Measurements from ENCODE around the gene HLA-B.

Gene HLA-B

DNA sequence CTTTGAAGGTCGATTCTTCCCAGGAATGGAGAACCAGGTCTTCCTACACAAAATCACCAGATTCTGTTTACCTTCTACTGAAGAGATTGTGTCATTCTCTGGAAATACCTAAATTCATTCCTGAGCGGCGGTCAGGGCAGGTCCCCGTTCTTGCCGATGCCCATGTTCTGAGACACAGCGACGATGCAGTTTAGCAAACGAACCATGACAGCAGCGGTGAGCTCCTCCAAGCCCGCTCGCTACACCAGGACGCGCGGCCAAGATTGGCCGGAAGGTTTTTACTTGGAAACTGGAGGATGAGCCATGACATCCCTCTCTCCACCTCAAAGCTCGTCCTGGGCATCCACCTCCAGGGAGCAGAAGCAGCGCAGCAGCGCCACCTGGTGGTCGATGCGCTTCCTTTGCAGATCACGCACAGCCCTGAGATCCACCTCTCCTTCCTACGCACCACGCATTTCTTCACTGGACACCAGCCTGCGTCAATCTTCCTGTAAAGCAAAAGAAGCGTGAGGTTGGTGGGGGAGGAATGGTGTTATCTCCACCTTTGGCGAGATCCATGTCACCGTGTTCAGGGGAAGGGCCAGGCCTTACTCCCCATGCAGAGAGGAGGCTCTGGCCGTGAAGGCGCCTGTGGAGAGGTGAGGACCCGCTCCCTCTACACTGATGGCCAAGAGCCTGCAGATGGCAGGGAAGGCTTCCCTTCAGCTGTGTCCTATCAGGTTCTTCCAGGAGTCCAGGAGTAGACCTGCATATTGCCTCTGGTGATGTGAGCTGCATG is 9.9 kb upstream of the HLA-B start:
- TF ChIP-seq, protein P1, sequence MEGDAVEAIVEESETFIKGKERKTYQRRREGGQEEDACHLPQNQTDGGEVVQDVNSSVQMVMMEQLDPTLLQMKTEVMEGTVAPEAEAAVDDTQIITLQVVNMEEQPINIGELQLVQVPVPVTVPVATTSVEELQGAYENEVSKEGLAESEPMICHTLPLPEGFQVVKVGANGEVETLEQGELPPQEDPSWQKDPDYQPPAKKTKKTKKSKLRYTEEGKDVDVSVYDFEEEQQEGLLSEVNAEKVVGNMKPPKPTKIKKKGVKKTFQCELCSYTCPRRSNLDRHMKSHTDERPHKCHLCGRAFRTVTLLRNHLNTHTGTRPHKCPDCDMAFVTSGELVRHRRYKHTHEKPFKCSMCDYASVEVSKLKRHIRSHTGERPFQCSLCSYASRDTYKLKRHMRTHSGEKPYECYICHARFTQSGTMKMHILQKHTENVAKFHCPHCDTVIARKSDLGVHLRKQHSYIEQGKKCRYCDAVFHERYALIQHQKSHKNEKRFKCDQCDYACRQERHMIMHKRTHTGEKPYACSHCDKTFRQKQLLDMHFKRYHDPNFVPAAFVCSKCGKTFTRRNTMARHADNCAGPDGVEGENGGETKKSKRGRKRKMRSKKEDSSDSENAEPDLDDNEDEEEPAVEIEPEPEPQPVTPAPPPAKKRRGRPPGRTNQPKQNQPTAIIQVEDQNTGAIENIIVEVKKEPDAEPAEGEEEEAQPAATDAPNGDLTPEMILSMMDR (conservative IDR thresholded peaks at IDR 0.05; ENCODE audit: low read length) = peak; percentile 96
- H3K4me3 ChIP-seq (ENCODE audit: low read length) = peak overlapping the region; percentile 37
- DNase-seq (ENCODE audit: low read depth) = peak; percentile 81

DNA sequence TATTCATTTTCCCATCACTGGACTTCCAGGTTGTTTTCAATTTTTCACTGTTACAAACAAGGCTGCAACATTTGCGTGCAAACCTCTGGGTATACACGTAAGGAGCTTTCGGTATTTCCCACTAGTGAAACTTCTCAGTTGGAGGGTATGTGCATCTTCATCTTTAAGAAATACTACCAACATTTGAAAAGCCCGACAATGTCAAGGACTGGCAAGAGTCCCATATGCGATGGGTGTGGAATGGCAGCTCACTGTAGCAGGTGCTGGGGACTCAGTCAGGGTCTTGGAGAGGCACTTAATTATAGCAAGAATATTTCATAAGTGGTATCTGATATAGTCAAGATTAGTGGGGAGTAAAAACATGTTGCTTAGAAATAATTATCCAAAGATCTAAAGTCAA is 8.9 kb upstream of the HLA-B start:
- no peak for DNase-seq (ENCODE audit: low read depth)
- no peak overlapping the region for H3K4me3 ChIP-seq (ENCODE audit: low read length)
- TF ChIP-seq, protein P1 (conservative IDR thresholded peaks at IDR 0.05; ENCODE audit: low read length) = no peak

DNA sequence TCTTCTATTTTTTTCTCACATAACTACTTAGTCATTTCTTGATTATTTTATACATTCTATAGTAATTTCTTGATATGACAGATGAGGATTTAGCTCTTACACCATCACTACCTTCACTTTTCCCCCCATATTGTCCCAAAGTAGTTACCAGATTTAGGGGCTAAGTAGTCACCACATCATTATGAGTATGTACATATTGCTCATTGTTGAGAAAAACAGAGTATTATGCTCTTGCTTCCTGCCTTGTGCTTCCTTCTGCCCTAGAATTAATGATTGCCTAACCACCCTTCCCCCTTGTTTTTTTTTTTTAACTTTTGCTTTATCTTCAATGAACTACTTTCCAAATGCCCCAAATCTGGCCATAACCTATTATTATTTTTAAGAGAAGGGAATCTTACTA is 6.8 kb upstream of the HLA-B start:
- H3K4me3 ChIP-seq (ENCODE audit: low read length) = no peak overlapping the region
- DNase-seq (ENCODE audit: low read depth) = no peak
- TF ChIP-seq, protein P1 (conservative IDR thresholded peaks at IDR 0.05; ENCODE audit: low read length) = no peak

DNA sequence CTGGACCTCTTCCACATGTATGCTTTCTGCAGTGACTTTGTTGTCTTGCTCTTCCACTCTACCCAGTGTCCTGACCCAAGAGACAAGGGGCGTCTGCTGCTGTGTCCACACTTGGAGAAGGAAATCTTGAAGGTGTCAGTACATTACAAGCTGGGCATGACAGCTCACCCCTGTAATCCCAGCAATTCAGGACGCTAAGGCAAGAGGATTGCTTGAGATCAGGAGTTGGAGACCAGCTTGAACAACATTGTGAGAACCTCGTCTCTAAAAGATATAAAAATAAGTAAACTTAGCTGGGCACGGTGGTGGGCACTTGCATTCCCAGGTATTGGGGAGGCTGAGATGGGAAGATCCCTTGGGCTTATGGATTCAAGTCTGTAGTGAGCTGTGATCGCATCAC is 5.8 kb upstream of the HLA-B start:
- DNase-seq (ENCODE audit: low read depth) = no peak
- TF ChIP-seq, protein P1 (conservative IDR thresholded peaks at IDR 0.05; ENCODE audit: low read length) = no peak
- H3K4me3 ChIP-seq (ENCODE audit: low read length) = no peak overlapping the region

DNA sequence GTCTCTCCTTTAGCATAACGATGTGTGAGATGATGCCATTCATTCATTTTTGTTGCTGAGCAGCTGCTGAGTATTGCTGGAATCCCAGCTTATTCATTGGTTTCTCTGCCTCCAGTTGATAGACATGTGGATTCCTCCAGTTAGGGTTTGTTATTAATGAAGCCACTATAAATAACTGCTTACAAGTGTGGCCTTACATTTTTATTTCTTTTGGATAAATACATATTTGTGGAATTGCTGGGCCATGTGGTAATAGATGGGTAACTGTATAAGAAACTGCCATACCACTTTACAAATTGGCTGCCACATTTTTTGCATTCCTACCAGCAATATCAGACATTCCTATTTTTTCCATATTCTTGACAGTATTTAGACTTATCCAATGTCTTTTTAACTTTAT is 2.6 kb upstream of the HLA-B start:
- TF ChIP-seq, protein P1 (conservative IDR thresholded peaks at IDR 0.05; ENCODE audit: low read length) = no peak
- H3K4me3 ChIP-seq (ENCODE audit: low read length) = no peak overlapping the region
- DNase-seq (ENCODE audit: low read depth) = no peak

DNA sequence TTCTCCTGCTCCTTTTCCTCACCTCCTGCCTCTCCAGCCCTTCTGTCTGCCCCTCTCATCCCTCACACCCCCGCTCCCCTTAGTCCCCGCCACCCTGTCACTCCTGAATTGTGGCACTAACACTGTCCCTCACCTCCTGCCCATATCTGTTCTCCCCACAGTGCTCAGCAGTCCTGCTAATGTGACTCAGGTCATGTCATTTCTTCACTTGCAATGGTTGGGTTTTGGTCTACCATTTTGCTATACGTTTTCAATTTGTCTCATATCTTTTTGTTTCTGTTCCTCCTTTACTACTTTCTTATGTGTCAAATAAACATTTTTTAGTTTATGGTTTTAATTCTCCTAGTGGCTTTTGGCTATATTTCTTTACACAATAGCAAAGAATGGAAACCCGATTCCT is 1.3 kb upstream of the HLA-B start:
- no peak overlapping the region for H3K4me3 ChIP-seq (ENCODE audit: low read length)

DNA sequence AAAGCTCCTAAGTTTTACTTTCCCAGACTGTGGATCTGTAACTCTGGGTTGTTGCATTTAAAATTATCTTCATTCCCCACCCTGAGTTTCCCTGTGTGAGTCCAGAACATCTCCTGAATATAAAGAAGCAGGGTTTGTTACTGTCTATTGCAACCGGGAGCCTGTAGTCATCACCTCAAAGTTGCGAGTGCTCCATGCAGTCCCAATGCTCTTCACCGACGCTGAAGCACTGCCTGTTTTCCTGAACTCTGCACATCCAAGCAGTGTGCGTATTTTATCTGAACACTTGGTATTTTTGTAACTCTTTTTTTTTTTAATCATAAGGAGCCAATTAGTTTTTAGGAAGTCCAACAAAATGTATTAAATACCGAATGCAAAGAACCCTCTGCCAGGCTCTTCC is 907 bp upstream of the HLA-B start:
- H3K4me3 ChIP-seq (ENCODE audit: low read length) = no peak overlapping the region
- TF ChIP-seq, protein P1 (conservative IDR thresholded peaks at IDR 0.05; ENCODE audit: low read length) = no peak
- no peak for DNase-seq (ENCODE audit: low read depth)

More for the DNA sequence above, 1.3 kb upstream of the HLA-B start:
- no peak for DNase-seq (ENCODE audit: low read depth)
- TF ChIP-seq, protein P1 (conservative IDR thresholded peaks at IDR 0.05; ENCODE audit: low read length) = no peak

All from AG10803 (cell line).